ENCODE measurements around the gene NANOGP8. TPM values are rescaled to one million over a fixed set of nuclear protein-coding genes. Genes with fewer than 3 reads are reported as not detected.
"Not testable (repeated sequence)": the region's sequence is repeated elsewhere in the genome, so short reads cannot be mapped to it uniquely, and the experiment has no call there.

Gene NANOGP8, protein sequence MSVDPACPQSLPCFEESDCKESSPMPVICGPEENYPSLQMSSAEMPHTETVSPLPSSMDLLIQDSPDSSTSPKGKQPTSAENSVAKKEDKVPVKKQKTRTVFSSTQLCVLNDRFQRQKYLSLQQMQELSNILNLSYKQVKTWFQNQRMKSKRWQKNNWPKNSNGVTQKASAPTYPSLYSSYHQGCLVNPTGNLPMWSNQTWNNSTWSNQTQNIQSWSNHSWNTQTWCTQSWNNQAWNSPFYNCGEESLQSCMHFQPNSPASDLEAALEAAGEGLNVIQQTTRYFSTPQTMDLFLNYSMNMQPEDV
- not detected in 2 replicates for polyA plus RNA-seq
- polyA minus RNA-seq, result not detected in 2 replicates

DNA sequence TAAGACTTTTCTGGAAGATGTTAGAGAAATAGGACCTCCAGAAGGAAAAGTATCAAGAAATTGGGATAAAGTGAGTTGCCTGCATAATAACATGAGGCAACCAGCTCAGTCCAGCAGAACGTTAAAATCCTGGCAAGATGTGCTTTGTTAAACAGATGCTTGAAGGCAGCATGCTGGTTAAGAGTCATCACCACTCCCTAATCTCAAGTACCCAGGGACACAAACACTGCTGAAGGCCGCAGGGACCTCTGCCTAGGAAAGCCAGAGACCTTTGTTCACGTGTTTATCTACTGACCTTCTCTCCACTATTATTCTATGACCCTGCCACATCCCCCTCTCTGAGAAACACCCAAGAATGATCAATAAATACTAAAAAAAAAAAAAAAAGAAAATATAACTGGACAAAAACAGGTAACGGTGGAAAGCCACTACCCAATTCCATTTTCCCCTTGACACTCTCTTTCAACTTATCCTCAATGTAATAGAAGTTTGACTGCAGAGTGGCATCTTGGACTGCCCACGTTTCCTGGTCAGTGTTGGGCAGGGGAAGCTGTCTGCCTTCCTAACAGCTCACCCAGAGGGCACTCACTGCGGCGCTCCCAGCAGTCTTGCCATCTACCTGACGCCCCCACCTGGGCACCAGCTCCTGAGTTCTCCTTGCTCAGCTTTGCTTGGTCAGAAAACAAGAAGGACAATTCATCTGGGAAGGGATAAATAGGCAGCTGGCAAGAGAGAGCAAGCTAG is at the start of gene NANOGP8:
TSS of gene NANOGP8 (minus strand) at position 120 of the 744 bp plus-strand sequence. CDS start 185 bp downstream, outside the sequence.
- not testable (repeated sequence) for H3K9me3 ChIP-seq (ENCODE audit: low read length); H3K27me3 ChIP-seq (ENCODE audit: insufficient read depth, low read depth, low read length); H3K27ac ChIP-seq (ENCODE audit: low read length); H3K79me2 ChIP-seq (replicated peaks; ENCODE audit: insufficient read depth, low read length); H3K9me2 ChIP-seq (ENCODE audit: insufficient read depth, low read length); H3F3A ChIP-seq (ENCODE audit: insufficient read depth, low read length, poor library complexity, severe bottlenecking); H3K4me2 ChIP-seq (ENCODE audit: low read length); H3K4me3 ChIP-seq (ENCODE audit: low read length); H4K20me1 ChIP-seq (ENCODE audit: insufficient read depth); H3K9ac ChIP-seq (ENCODE audit: low read length); H2AFZ ChIP-seq (ENCODE audit: low read depth, low read length); H3K36me3 ChIP-seq (ENCODE audit: insufficient read depth, low read length)

DNA sequence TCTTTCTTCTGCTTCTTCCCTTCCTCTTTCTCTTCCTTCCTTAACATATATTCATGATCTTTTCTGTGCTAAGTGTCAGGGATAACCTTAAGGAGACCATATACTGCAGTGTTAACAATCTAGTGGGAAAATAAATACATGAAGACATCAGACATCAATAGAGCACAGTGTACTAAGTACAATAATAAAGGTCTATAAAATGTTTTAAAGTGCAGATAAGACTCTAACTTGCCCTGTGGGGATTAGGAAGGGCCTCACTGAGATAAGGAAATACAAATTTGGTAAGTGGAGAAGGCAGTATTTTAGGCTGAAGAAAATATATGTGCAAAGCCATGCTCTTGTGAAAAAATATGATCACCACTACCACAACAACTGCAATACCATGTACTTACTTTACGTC is 49.2 kb upstream of the NANOGP8 start:
- Histone ChIP-seq H3F3A (ENCODE audit: insufficient read depth, low read length, poor library complexity, severe bottlenecking) (no peaks in the 10 kb centered on the region), H3K9me2 (ENCODE audit: insufficient read depth, low read length) (no peaks in the 10 kb centered on the region), H3K27ac (ENCODE audit: low read length) (no peak overlapping the region), H2AFZ (ENCODE audit: low read depth, low read length) (no peak overlapping the region), H3K36me3 (ENCODE audit: insufficient read depth, low read length) (no peaks in the 10 kb centered on the region), H3K9me3 (ENCODE audit: low read length) (no peaks in the 10 kb centered on the region), H4K20me1 (ENCODE audit: insufficient read depth) (no peaks in the 10 kb centered on the region), H3K27me3 (ENCODE audit: insufficient read depth, low read depth, low read length) (no peaks in the 10 kb centered on the region), H3K79me2 (replicated peaks; ENCODE audit: insufficient read depth, low read length) (no peaks in the 10 kb centered on the region), H3K9ac (ENCODE audit: low read length) (no peak overlapping the region), H3K4me2 (ENCODE audit: low read length) (no peak overlapping the region), H3K4me3 (ENCODE audit: low read length) (no peak overlapping the region)
- no peak for TF ChIP-seq MXI1 (conservative IDR thresholded peaks at IDR 0.05; ENCODE audit: poor library complexity, severe bottlenecking)
- TF ChIP-seq SMC3 (conservative IDR thresholded peaks at IDR 0.05; ENCODE audit: poor library complexity), result no peak
- TF ChIP-seq, protein P1, sequence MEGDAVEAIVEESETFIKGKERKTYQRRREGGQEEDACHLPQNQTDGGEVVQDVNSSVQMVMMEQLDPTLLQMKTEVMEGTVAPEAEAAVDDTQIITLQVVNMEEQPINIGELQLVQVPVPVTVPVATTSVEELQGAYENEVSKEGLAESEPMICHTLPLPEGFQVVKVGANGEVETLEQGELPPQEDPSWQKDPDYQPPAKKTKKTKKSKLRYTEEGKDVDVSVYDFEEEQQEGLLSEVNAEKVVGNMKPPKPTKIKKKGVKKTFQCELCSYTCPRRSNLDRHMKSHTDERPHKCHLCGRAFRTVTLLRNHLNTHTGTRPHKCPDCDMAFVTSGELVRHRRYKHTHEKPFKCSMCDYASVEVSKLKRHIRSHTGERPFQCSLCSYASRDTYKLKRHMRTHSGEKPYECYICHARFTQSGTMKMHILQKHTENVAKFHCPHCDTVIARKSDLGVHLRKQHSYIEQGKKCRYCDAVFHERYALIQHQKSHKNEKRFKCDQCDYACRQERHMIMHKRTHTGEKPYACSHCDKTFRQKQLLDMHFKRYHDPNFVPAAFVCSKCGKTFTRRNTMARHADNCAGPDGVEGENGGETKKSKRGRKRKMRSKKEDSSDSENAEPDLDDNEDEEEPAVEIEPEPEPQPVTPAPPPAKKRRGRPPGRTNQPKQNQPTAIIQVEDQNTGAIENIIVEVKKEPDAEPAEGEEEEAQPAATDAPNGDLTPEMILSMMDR (IDR thresholded peaks at IDR 0.05; ENCODE audit: poor library complexity, severe bottlenecking), result no peak
- no peak for TF ChIP-seq TAF1 (IDR thresholded peaks at IDR 0.05; ENCODE audit: low read depth)
- TF ChIP-seq EZH2 (IDR thresholded peaks at IDR 0.05; ENCODE audit: borderline replicate concordance, insufficient read depth, low read length, poor library complexity, severe bottlenecking), result no peak
- no peak for TF ChIP-seq RAD21 (conservative IDR thresholded peaks at IDR 0.05)
- TF ChIP-seq EP300 (conservative IDR thresholded peaks at IDR 0.05; ENCODE audit: poor library complexity, severe bottlenecking), result no peak
- TF ChIP-seq, protein P2, sequence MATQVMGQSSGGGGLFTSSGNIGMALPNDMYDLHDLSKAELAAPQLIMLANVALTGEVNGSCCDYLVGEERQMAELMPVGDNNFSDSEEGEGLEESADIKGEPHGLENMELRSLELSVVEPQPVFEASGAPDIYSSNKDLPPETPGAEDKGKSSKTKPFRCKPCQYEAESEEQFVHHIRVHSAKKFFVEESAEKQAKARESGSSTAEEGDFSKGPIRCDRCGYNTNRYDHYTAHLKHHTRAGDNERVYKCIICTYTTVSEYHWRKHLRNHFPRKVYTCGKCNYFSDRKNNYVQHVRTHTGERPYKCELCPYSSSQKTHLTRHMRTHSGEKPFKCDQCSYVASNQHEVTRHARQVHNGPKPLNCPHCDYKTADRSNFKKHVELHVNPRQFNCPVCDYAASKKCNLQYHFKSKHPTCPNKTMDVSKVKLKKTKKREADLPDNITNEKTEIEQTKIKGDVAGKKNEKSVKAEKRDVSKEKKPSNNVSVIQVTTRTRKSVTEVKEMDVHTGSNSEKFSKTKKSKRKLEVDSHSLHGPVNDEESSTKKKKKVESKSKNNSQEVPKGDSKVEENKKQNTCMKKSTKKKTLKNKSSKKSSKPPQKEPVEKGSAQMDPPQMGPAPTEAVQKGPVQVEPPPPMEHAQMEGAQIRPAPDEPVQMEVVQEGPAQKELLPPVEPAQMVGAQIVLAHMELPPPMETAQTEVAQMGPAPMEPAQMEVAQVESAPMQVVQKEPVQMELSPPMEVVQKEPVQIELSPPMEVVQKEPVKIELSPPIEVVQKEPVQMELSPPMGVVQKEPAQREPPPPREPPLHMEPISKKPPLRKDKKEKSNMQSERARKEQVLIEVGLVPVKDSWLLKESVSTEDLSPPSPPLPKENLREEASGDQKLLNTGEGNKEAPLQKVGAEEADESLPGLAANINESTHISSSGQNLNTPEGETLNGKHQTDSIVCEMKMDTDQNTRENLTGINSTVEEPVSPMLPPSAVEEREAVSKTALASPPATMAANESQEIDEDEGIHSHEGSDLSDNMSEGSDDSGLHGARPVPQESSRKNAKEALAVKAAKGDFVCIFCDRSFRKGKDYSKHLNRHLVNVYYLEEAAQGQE (IDR thresholded peaks at IDR 0.05; ENCODE audit: borderline replicate concordance), result no peak
- TF ChIP-seq POLR2AphosphoS5 (IDR thresholded peaks at IDR 0.05), result no peak
